Neural progenitor cell (in vitro differentiated cells): Measurements from ENCODE around the gene LIMK2. TPM values are rescaled to one million over a fixed set of nuclear protein-coding genes. Genes with fewer than 3 reads are reported as not detected.

Experiments
- DNase-seq: peaks from one replicate; pipeline ENCODE4 v3.0.0-alpha.2; 2016; ENCODE audit warnings: low spot score
- H2AFZ ChIP-seq: fragments of 200-600 bp; sonication (generic); replicated peaks from 2 replicates; pipeline ENCODE4 v1.6.1; 2016; ENCODE audit warnings: antibody characterized with exemption
- H3F3A ChIP-seq: fragments of 200-600 bp; sonication (generic); 2 replicates; pipeline ENCODE4 v1.6.1; 2016; ENCODE audit warnings: antibody characterized with exemption, low read depth
- H3K27ac ChIP-seq: fragments of 200-600 bp; sonication (generic); 2 replicates; pipeline ENCODE4 v1.5.1; 2016; ENCODE audit warnings: mild to moderate bottlenecking
- H3K27me3 ChIP-seq: fragments of 200-600 bp; sonication (generic); 2 replicates; pipeline ENCODE4 v1.6.1; 2016; ENCODE audit warnings: mild to moderate bottlenecking, moderate library complexity
- H3K36me3 ChIP-seq: fragments of 200-600 bp; sonication (generic); 2 replicates; pipeline ENCODE4 v1.5.1; 2016
- H3K4me1 ChIP-seq: fragments of 200-600 bp; sonication (generic); 2 replicates; pipeline ENCODE4 v1.6.1; 2016; ENCODE audit warnings: mixed run types
- H3K4me2 ChIP-seq: fragments of 200-600 bp; sonication (generic); 2 replicates; pipeline ENCODE4 v1.6.1; 2016
- H3K4me3 ChIP-seq: fragments of 200-600 bp; sonication (generic); 2 replicates; pipeline ENCODE4 v1.5.1; 2016
- H3K79me2 ChIP-seq: fragments of 200-600 bp; sonication (generic); 2 replicates; pipeline ENCODE4 v1.6.1; 2016; ENCODE audit warnings: low read depth
- H3K9ac ChIP-seq: fragments of 200-600 bp; sonication (generic); 2 replicates; pipeline ENCODE4 v1.6.1; 2016
- H3K9me3 ChIP-seq: fragments of 200-600 bp; sonication (generic); 2 replicates; pipeline ENCODE4 v1.5.1; 2016; ENCODE audit warnings: low read depth
- H4K20me1 ChIP-seq: fragments of 200-600 bp; sonication (generic); 2 replicates; pipeline ENCODE4 v1.6.1; 2016; ENCODE audit warnings: low read depth
- H3K27ac Mint-ChIP-seq: 3 replicates; pipeline ENCODE4 v1.8.0; 2021; ENCODE audit warnings: mixed read lengths
- H3K27me3 Mint-ChIP-seq: 2 replicates; pipeline ENCODE4 v1.8.0; 2022; ENCODE audit warnings: low read depth, mild to moderate bottlenecking, inconsistent platforms, moderate library complexity, mixed read lengths; ENCODE audit not compliant: insufficient read depth
- H3K36me3 Mint-ChIP-seq: 3 replicates; pipeline ENCODE4 v1.8.0; 2021; ENCODE audit warnings: mixed read lengths
- H3K4me1 Mint-ChIP-seq: 3 replicates; pipeline ENCODE4 v1.8.0; 2021; ENCODE audit warnings: mixed read lengths
- H3K4me3 Mint-ChIP-seq: 3 replicates; pipeline ENCODE4 v1.8.0; 2021; ENCODE audit warnings: mild to moderate bottlenecking, moderate library complexity, mixed read lengths
- H3K9me3 Mint-ChIP-seq: 3 replicates; pipeline ENCODE4 v1.8.0; 2020; ENCODE audit warnings: mixed read lengths
- CTCF ChIP-seq: fragments of 200-600 bp; sonication (generic); IDR thresholded peaks from 2 replicates; pipeline ENCODE4 v1.5.1; 2017; ENCODE audit warnings: antibody characterized with exemption, mild to moderate bottlenecking
- EZH2 ChIP-seq: fragments of 200-600 bp; sonication (generic); IDR thresholded peaks from 2 replicates; pipeline ENCODE4 v1.6.1; 2017; ENCODE audit warnings: antibody characterized with exemption, mild to moderate bottlenecking, moderate library complexity
- EZH2phosphoT487 ChIP-seq: fragments of 200-600 bp; sonication (generic); IDR thresholded peaks from 2 replicates; pipeline ENCODE4 v1.6.1; 2017; ENCODE audit warnings: antibody characterized with exemption
- total RNA-seq: library from RNA; depleted of rRNA; stranded (reverse); fragments of >200 nt; gene quantifications from 2 replicates; pipeline ENCODE4 v1.2.3, GENCODE V29; 2015; ENCODE audit warnings: low replicate concordance

Gene LIMK2
- total RNA-seq, 1 donor from 2014 or later, result 28.1 TPM

GRCh38 chr22:31276426-31277167 lies 64.5 kb downstream of the LIMK2 start:
- Histone ChIP-seq H3K27ac (no peak overlapping the region), H3K4me3 (no peak overlapping the region), H3K4me2 (no peak overlapping the region), H3K9me3 (no peaks in the 10 kb centered on the region), H3K27me3 (no peaks in the 10 kb centered on the region), H3F3A (peaks cover 9% of the 10 kb centered on the region), H2AFZ (no peak overlapping the region), H3K4me1 (peaks cover 2% of the 10 kb centered on the region), H3K36me3 (no peaks in the 10 kb centered on the region), H3K79me2 (no peaks in the 10 kb centered on the region), H3K9ac (no peak overlapping the region), H4K20me1 (no peaks in the 10 kb centered on the region)
- H3K4me3 Mint-ChIP-seq, result no peak overlapping the region
- no peak for DNase-seq
- H3K27ac Mint-ChIP-seq, result no peak overlapping the region
- peaks cover 4% of the 10 kb centered on the region for H3K4me1 Mint-ChIP-seq
- H3K9me3 Mint-ChIP-seq, result no peaks in the 10 kb centered on the region
- TF ChIP-seq EZH2phosphoT487, result no peak
- no peak for TF ChIP-seq CTCF
- no peak for TF ChIP-seq EZH2
- peaks cover 5% of the 10 kb centered on the region for H3K27me3 Mint-ChIP-seq
- H3K36me3 Mint-ChIP-seq, result peaks cover 4% of the 10 kb centered on the region

GRCh38 chr22:31277741-31278140 lies 65.6 kb downstream of the LIMK2 start:
- no peaks in the 10 kb centered on the region for H3K27me3 ChIP-seq
- H3K4me3 ChIP-seq, result no peak overlapping the region
- H3K27ac Mint-ChIP-seq, result peak overlapping the region; percentile 33
- peaks cover under 1% of the 10 kb centered on the region for H3K4me1 ChIP-seq
- no peak overlapping the region for H3K27ac ChIP-seq
- H3K4me3 Mint-ChIP-seq, result no peak overlapping the region
- no peaks in the 10 kb centered on the region for H3K9me3 ChIP-seq
- TF ChIP-seq EZH2phosphoT487 (no peak), CTCF (no peak), EZH2 (no peak)
- H3K36me3 ChIP-seq, result no peaks in the 10 kb centered on the region
- H3K27me3 Mint-ChIP-seq, result peaks cover 5% of the 10 kb centered on the region
- H3K4me2 ChIP-seq, result no peak overlapping the region
- H3K9me3 Mint-ChIP-seq, result no peaks in the 10 kb centered on the region
- no peaks in the 10 kb centered on the region for H3K79me2 ChIP-seq
- H3K36me3 Mint-ChIP-seq, result peaks cover 5% of the 10 kb centered on the region
- H4K20me1 ChIP-seq, result no peaks in the 10 kb centered on the region
- H3F3A ChIP-seq, result peaks cover 4% of the 10 kb centered on the region
- H2AFZ ChIP-seq, result no peak overlapping the region
- H3K9ac ChIP-seq, result no peak overlapping the region
- H3K4me1 Mint-ChIP-seq, result peaks cover 4% of the 10 kb centered on the region
- no peak for DNase-seq

- Histone ChIP-seq H3K9me3 (no peaks in the 10 kb centered on the region), H3K27me3 (no peaks in the 10 kb centered on the region), H3K9ac (no peak overlapping the region), H3K4me1 (no peaks in the 10 kb centered on the region), H3K79me2 (no peaks in the 10 kb centered on the region), H3F3A (peaks cover under 1% of the 10 kb centered on the region), H3K27ac (no peak overlapping the region), H3K4me2 (no peak overlapping the region), H2AFZ (no peak overlapping the region), H3K4me3 (no peak overlapping the region), H3K36me3 (no peaks in the 10 kb centered on the region), H4K20me1 (no peaks in the 10 kb centered on the region)
- no peak for TF ChIP-seq EZH2phosphoT487
- TF ChIP-seq CTCF, result no peak
- no peaks in the 10 kb centered on the region for H3K9me3 Mint-ChIP-seq
- H3K27ac Mint-ChIP-seq, result no peak overlapping the region
- DNase-seq, result no peak
- peaks cover 5% of the 10 kb centered on the region for H3K36me3 Mint-ChIP-seq
- peaks cover 4% of the 10 kb centered on the region for H3K4me1 Mint-ChIP-seq
- H3K4me3 Mint-ChIP-seq, result no peak overlapping the region
- H3K27me3 Mint-ChIP-seq, result peaks cover 5% of the 10 kb centered on the region
Measured at GRCh38 chr22:31278151-31278621, 66.1 kb downstream of the LIMK2 start.
